IMR-90 (cell line): Measurements from ENCODE around the gene RAMP3. TPM values are rescaled to one million over a fixed set of nuclear protein-coding genes. Genes with fewer than 3 reads are reported as not detected.

Source experiments
- ATAC-seq: fragments of 200-7000 bp; cut with Tn5 transposase; 2 replicates; pipeline ENCODE4 v1.9.1; 2020; ENCODE audit warnings: low read depth, mild to moderate bottlenecking, moderate library complexity
- BruUV-seq: library from RNA; stranded (reverse); fragments of 400-500 nt; replicated peaks from 2 replicates; lab custom pipeline; 2021; lab: Mats Ljungman, UMichigan
- CTCF ChIA-PET: fragments of 300-600 bp; formaldehyde crosslinking; extraction: SDS; loops from one replicate; lab custom pipeline; 2021; ENCODE audit warnings: antibody characterized with exemption; lab: Yijun Ruan, JAX
- POLR2A ChIA-PET: fragments of 300-600 bp; sonication (Branson Sonifier 250); formaldehyde crosslinking; loops from one replicate; lab custom pipeline; 2022; ENCODE audit warnings: antibody characterized with exemption; ENCODE audit not compliant: unreplicated experiment; lab: Charles Lee
- DNase-seq: peaks from one replicate; pipeline ENCODE4 v3.0.0; 2013
- H2AFZ ChIP-seq: replicated peaks from 2 replicates; pipeline ENCODE3; 2013; ENCODE audit warnings: low read length, mild to moderate bottlenecking; ENCODE audit not compliant: poor library complexity
- H2AK5ac ChIP-seq: 2 replicates; pipeline ENCODE4 v1.6.1; 2013; ENCODE audit warnings: low read depth, low read length, inconsistent platforms
- H2AK9ac ChIP-seq: replicated peaks from 2 replicates; pipeline ENCODE3; 2013; ENCODE audit warnings: mild to moderate bottlenecking, low read depth, low read length, moderate library complexity; ENCODE audit not compliant: poor library complexity
- H2BK120ac ChIP-seq: 2 replicates; pipeline ENCODE4 v1.6.1; 2013; ENCODE audit warnings: low read depth, low read length, inconsistent platforms
- H2BK15ac ChIP-seq: 3 replicates; pipeline ENCODE4 v1.6.1; 2013; ENCODE audit warnings: low read depth, low read length, inconsistent platforms
- H2BK20ac ChIP-seq: 2 replicates; pipeline ENCODE4 v1.6.1; 2013; ENCODE audit warnings: low read depth, mild to moderate bottlenecking, inconsistent platforms, low read length, moderate library complexity
- H2BK5ac ChIP-seq: 2 replicates; pipeline ENCODE4 v1.6.1; 2013; ENCODE audit warnings: mild to moderate bottlenecking, low read depth, low read length, inconsistent platforms; ENCODE audit not compliant: poor library complexity, severe bottlenecking
- H3K14ac ChIP-seq: replicated peaks from 2 replicates; pipeline ENCODE4 v1.6.1; 2013; ENCODE audit warnings: low read depth, low read length, inconsistent platforms
- H3K18ac ChIP-seq: 2 replicates; pipeline ENCODE4 v1.6.1; 2013; ENCODE audit warnings: low read depth, low read length, control low read depth
- H3K23ac ChIP-seq: 2 replicates; pipeline ENCODE4 v1.6.1; 2013; ENCODE audit warnings: low read depth, low read length, inconsistent platforms
- H3K27ac ChIP-seq: 2 replicates; pipeline ENCODE4 v1.5.1; 2013; ENCODE audit warnings: mild to moderate bottlenecking, control low read depth, low read length; ENCODE audit not compliant: insufficient read depth
- H3K27me3 ChIP-seq: 2 replicates; pipeline ENCODE4 v1.6.1; 2013; ENCODE audit warnings: low read length; ENCODE audit not compliant: control insufficient read depth, insufficient read depth
- H3K36me3 ChIP-seq: 2 replicates; pipeline ENCODE4 v1.6.1; 2013; ENCODE audit warnings: low read length, mixed read lengths; ENCODE audit not compliant: control insufficient read depth, insufficient read depth
- H3K4ac ChIP-seq: 2 replicates; pipeline ENCODE4 v1.6.1; 2013; ENCODE audit warnings: low read depth, low read length, inconsistent platforms
- H3K4me1 ChIP-seq: 2 replicates; pipeline ENCODE4 v1.6.1; 2013; ENCODE audit warnings: low read length, mixed read lengths; ENCODE audit not compliant: control insufficient read depth, insufficient read depth
- H3K4me2 ChIP-seq: 2 replicates; pipeline ENCODE4 v1.6.1; 2013; ENCODE audit warnings: low read depth, mild to moderate bottlenecking, control low read depth, low read length, moderate library complexity
- H3K4me3 ChIP-seq: 2 replicates; pipeline ENCODE4 v1.5.1; 2013; ENCODE audit warnings: low read depth, mild to moderate bottlenecking, control low read depth, low read length, moderate library complexity; ENCODE audit not compliant: insufficient read depth
- H3K56ac ChIP-seq: 2 replicates; pipeline ENCODE4 v1.6.1; 2013; ENCODE audit warnings: low read length, inconsistent platforms; ENCODE audit not compliant: insufficient read depth; ENCODE audit errors: extremely low read depth
- H3K79me1 ChIP-seq, 2 experiments: 2 replicates each; pipeline ENCODE4 v1.6.1; 2013; ENCODE audit warnings: low read length in 2 of 2, inconsistent platforms in 1 of 2, low read depth in 1 of 2
- H3K9ac ChIP-seq: 2 replicates; pipeline ENCODE4 v1.6.1; 2013; ENCODE audit warnings: low read depth, low read length, control low read depth
- H3K9me1 ChIP-seq: 2 replicates; pipeline ENCODE4 v1.6.1; 2013; ENCODE audit warnings: low read length, inconsistent platforms; ENCODE audit not compliant: insufficient read depth
- H3K9me3 ChIP-seq: 2 replicates; pipeline ENCODE4 v1.6.1; 2013; ENCODE audit warnings: low read length; ENCODE audit not compliant: control insufficient read depth, insufficient read depth
- H4K20me1 ChIP-seq: 2 replicates; pipeline ENCODE4 v1.6.1; 2013; ENCODE audit warnings: low read length, inconsistent platforms; ENCODE audit not compliant: insufficient read depth
- H4K5ac ChIP-seq: 2 replicates; pipeline ENCODE4 v1.6.1; 2013; ENCODE audit warnings: mild to moderate bottlenecking, low read depth, low read length, control low read depth
- H4K8ac ChIP-seq, 2 experiments: 2 replicates each; pipeline ENCODE4 v1.6.1; 2013; ENCODE audit warnings: low read depth in 2 of 2, low read length in 2 of 2, control low read depth in 1 of 2, inconsistent platforms in 1 of 2
- H4K91ac ChIP-seq: 2 replicates; pipeline ENCODE4 v1.6.1; 2013; ENCODE audit warnings: low read depth, low read length, inconsistent platforms; ENCODE audit not compliant: insufficient read depth
- BHLHE40 ChIP-seq: fragments of 150-350 bp; IDR thresholded peaks from 2 replicates; pipeline ENCODE4 v1.6.1; 2016; ENCODE audit warnings: mild to moderate bottlenecking, low read depth, low read length
- CEBPB ChIP-seq: IDR thresholded peaks from 2 replicates; pipeline ENCODE4 v1.6.1; 2012; ENCODE audit warnings: low read depth, low read length, improper control_type of control experiment
- CHD1 ChIP-seq: IDR thresholded peaks from 2 replicates; pipeline ENCODE4 v1.6.1; 2012; ENCODE audit warnings: low read depth, low read length, improper control_type of control experiment
- CTCF ChIP-seq: conservative IDR thresholded peaks from 2 replicates; pipeline ENCODE4 v1.5.1; 2012; ENCODE audit warnings: mild to moderate bottlenecking, low read depth, low read length, improper control_type of control experiment
- ELK1 ChIP-seq: fragments of 150-350 bp; IDR thresholded peaks from 2 replicates; pipeline ENCODE4 v1.6.1; 2016; ENCODE audit warnings: low read depth, mild to moderate bottlenecking, low read length, moderate library complexity, borderline replicate concordance
- FOS ChIP-seq: fragments of 150-350 bp; IDR thresholded peaks from 2 replicates; pipeline ENCODE4 v1.6.1; 2016; ENCODE audit warnings: low read depth, low read length
- MAFK ChIP-seq: IDR thresholded peaks from 2 replicates; pipeline ENCODE4 v1.6.1; 2012; ENCODE audit warnings: low read depth, low read length, improper control_type of control experiment
- MAZ ChIP-seq: IDR thresholded peaks from 2 replicates; pipeline ENCODE4 v1.6.1; 2012; ENCODE audit warnings: low read depth, mild to moderate bottlenecking, low read length, improper control_type of control experiment, moderate library complexity, borderline replicate concordance
- MXI1 ChIP-seq: IDR thresholded peaks from 2 replicates; pipeline ENCODE4 v1.6.1; 2012; ENCODE audit warnings: low read depth, mild to moderate bottlenecking, low read length, moderate library complexity, borderline replicate concordance
- NFE2L2 ChIP-seq: fragments of 150-350 bp; IDR thresholded peaks from 2 replicates; pipeline ENCODE4 v1.6.1; 2016; ENCODE audit warnings: low read depth, mild to moderate bottlenecking, low read length
- POLR2A ChIP-seq: IDR thresholded peaks from 2 replicates; pipeline ENCODE4 v1.6.1; 2012; ENCODE audit warnings: mild to moderate bottlenecking, low read depth, low read length
- RAD21 ChIP-seq: IDR thresholded peaks from 2 replicates; pipeline ENCODE4 v1.6.1; 2012; ENCODE audit warnings: low read length, improper control_type of control experiment
- RCOR1 ChIP-seq: IDR thresholded peaks from 2 replicates; pipeline ENCODE4 v1.6.1; 2012; ENCODE audit warnings: mild to moderate bottlenecking, low read length, improper control_type of control experiment; ENCODE audit not compliant: insufficient replicate concordance
- SMC3 ChIP-seq: fragments of 150-350 bp; IDR thresholded peaks from 2 replicates; pipeline ENCODE4 v1.6.1; 2016; ENCODE audit warnings: low read depth, mild to moderate bottlenecking, antibody characterized with exemption, low read length, moderate library complexity
- USF2 ChIP-seq: fragments of 150-350 bp; IDR thresholded peaks from 2 replicates; pipeline ENCODE4 v1.6.1; 2017; ENCODE audit warnings: mild to moderate bottlenecking, antibody characterized with exemption, low read length, low read depth
- WGBS, 2 experiments: methylation state at CpG; one replicate each; pipeline versions ENCODE4 v1.1.5 to v1.1.7; 2013; ENCODE audit warnings: missing lambda C conversion rate in 2 of 2; ENCODE audit not compliant: insufficient read length in 1 of 2; ENCODE audit errors: extremely low coverage in 2 of 2; 5-methylcytosine and 5-hydroxymethylcytosine counted together
- dilution Hi-C: fragments of 300-500 bp; cut with HindIII; formaldehyde crosslinking; loops from one replicate; pipeline ENCODE4 v1.14.3; 2018; ENCODE audit warnings: low sequenced_read_pairs; ENCODE audit not compliant: unreplicated experiment
- in situ Hi-C: fragments of 300-500 bp; cut with MboI; formaldehyde crosslinking; loops from 3 replicates; pipeline ENCODE4 v1.14.3; 2019; ENCODE audit warnings: low sequenced_read_pairs, inconsistent platforms, mixed read lengths
- intact Hi-C: fragments of 100-400 bp; cut with micrococcal nuclease; formaldehyde crosslinking; loops from 2 replicates; pipeline ENCODE4 v1.10.0; 2022
- polyA plus RNA-seq, 3 experiments: library from polyadenylated mRNA; depleted of rRNA; stranded (reverse); fragments of >200 nt; gene quantifications; 2 replicates each; pipeline ENCODE4 v1.2.3, GENCODE V29; 2012; ENCODE audit warnings: low replicate concordance in 1 of 3
- total RNA-seq: library from RNA; depleted of rRNA; stranded (reverse); fragments of >200 nt; gene quantifications from 2 replicates; pipeline ENCODE4 v1.2.3, GENCODE V29; 2012

RAMP3 gene
- total and polyA plus RNA-seq, 2 of the 4 experiments (the other 2 are of a cell fraction) = not detected

- dilution Hi-C loops = no loop called here
- ChIA-PET POLR2A (no interaction called here), CTCF (no interaction called here)
- Histone ChIP-seq H3K27me3 (peaks cover 21% of the 10 kb centered on the region; the same call in 1 of the 2 replicates), H3K56ac (no peak overlapping the region), H3K4me2 (no peak overlapping the region), H3K9ac (no peak overlapping the region), H3K9me3 (no peaks in the 10 kb centered on the region), H3K9me1 (0 out of 2 replicates have a peak, but pooled peaks cover 2% of the 10 kb centered on the region), H2BK5ac (no peak overlapping the region), H2AK9ac (no peak overlapping the region), H4K5ac (no peak overlapping the region), H3K4me1 (no peaks in the 10 kb centered on the region), H3K4ac (no peak overlapping the region), H3K23ac (no peak overlapping the region), H3K27ac (no peak overlapping the region), H4K91ac (no peak overlapping the region), H2BK20ac (no peak overlapping the region), H3K36me3 (no peaks in the 10 kb centered on the region), H3K14ac (no peak overlapping the region), H3K79me1 (no peaks in the 10 kb centered on the region), H2BK120ac (no peak overlapping the region), H2AK5ac (no peak overlapping the region), H4K8ac (no peak overlapping the region), H3K4me3 (no peak overlapping the region), H2BK15ac (no peak overlapping the region), H3K18ac (no peak overlapping the region), H4K20me1 (no peaks in the 10 kb centered on the region), H2AFZ (no peak overlapping the region)
- DNase-seq (no peak), ATAC-seq (no peak)
- BruUV-seq = no TSS peak
- intact Hi-C loops = no loop called here
- WGBS, 2 experiments = 61% methylated on average over 3 of the region's 13 CpGs; no CpG with 5 or more reads in 1 of the 2 experiments
- in situ Hi-C loops = no loop called here
- TF ChIP-seq SMC3 (no peak), CTCF (no peak), RCOR1 (no peak), USF2 (no peak), RAD21 (no peak), CEBPB (no peak), POLR2A (no peak), MAFK (no peak), ELK1 (no peak), MXI1 (no peak), MAZ (no peak), BHLHE40 (no peak), NFE2L2 (no peak), FOS (no peak), CHD1 (no peak)
Measured at GRCh38 chr7:45223728-45224630, 66.4 kb downstream of the RAMP3 start.
